Caco-2 (cell line): ENCODE measurements around the gene FGF8. TPM values are rescaled to one million over a fixed set of nuclear protein-coding genes. Genes with fewer than 3 reads are reported as not detected.

ENCODE experiments used
- BruUV-seq: library from RNA; stranded (reverse); fragments of 400-500 nt; replicated peaks from 2 replicates; lab custom pipeline; 2021; lab: Mats Ljungman, UMichigan
- CTCF ChIA-PET: fragments of 300-600 bp; sonication (Branson Sonifier 250); formaldehyde crosslinking; loops from one replicate; lab custom pipeline; 2022; ENCODE audit warnings: antibody characterized with exemption; lab: Charles Lee
- POLR2A ChIA-PET: fragments of 300-600 bp; sonication (Branson Sonifier 250); formaldehyde crosslinking; loops from one replicate; lab custom pipeline; 2022; ENCODE audit warnings: antibody characterized with exemption; lab: Charles Lee
- DNase-seq, 2 experiments: peaks; one replicate each; pipeline versions ENCODE4 v3.0.0 to v3.0.0-alpha.2; 2020 to 2022
- H3K27me3 ChIP-seq: replicated peaks from 2 replicates; pipeline ENCODE4 v1.6.0; 2011; ENCODE audit warnings: low read length; ENCODE audit not compliant: control insufficient read depth, insufficient read depth
- H3K36me3 ChIP-seq: 2 replicates; pipeline ENCODE4 v1.5.1; 2011; ENCODE audit warnings: low read length; ENCODE audit not compliant: control insufficient read depth, insufficient read depth
- H3K4me1 ChIP-seq: fragments of 250-450 bp; sonication (Bioruptor Pico); 2 replicates; pipeline ENCODE4 v1.5.1; 2020; ENCODE audit warnings: mild to moderate bottlenecking
- H3K4me3 ChIP-seq: 2 replicates; pipeline ENCODE4 v1.5.1; 2011; ENCODE audit warnings: low read depth, mild to moderate bottlenecking, control low read depth, low read length
- H3K9me3 ChIP-seq: fragments of 250-450 bp; sonication (Bioruptor Pico); 2 replicates; pipeline ENCODE4 v1.5.1; 2020; ENCODE audit warnings: mild to moderate bottlenecking, moderate library complexity
- H3K27ac Mint-ChIP-seq: one replicate; pipeline ENCODE4 v1.8.0; 2022; ENCODE audit warnings: mixed read lengths; ENCODE audit not compliant: unreplicated experiment
- H3K27me3 Mint-ChIP-seq: one replicate; pipeline ENCODE4 v1.8.0; 2022; ENCODE audit warnings: mixed read lengths; ENCODE audit not compliant: insufficient read depth, unreplicated experiment
- H3K36me3 Mint-ChIP-seq: one replicate; pipeline ENCODE4 v1.8.0; 2022; ENCODE audit warnings: mild to moderate bottlenecking, mixed read lengths; ENCODE audit not compliant: insufficient read depth, unreplicated experiment
- H3K4me1 Mint-ChIP-seq: one replicate; pipeline ENCODE4 v1.8.0; 2022; ENCODE audit warnings: low read depth, mixed read lengths; ENCODE audit not compliant: unreplicated experiment
- H3K4me3 Mint-ChIP-seq: one replicate; pipeline ENCODE4 v1.8.0; 2022; ENCODE audit warnings: mild to moderate bottlenecking, moderate library complexity, mixed read lengths; ENCODE audit not compliant: unreplicated experiment
- H3K9me3 Mint-ChIP-seq: one replicate; pipeline ENCODE4 v1.8.0; 2022; ENCODE audit warnings: mixed read lengths; ENCODE audit not compliant: unreplicated experiment
- CTCF ChIP-seq, 2 experiments: fragments of 200-600 bp in 1 of 2; IDR thresholded peaks; 1 replicate in 1 of 2; 2 replicates in 1 of 2; pipeline versions ENCODE4 v1.5.1 to v1.8.0; 2011 to 2022; ENCODE audit warnings: antibody characterized with exemption in 1 of 2, control low read depth in 1 of 2, inconsistent platforms in 1 of 2, low read depth in 1 of 2, low read length in 1 of 2, mild to moderate bottlenecking in 1 of 2, moderate library complexity in 1 of 2; ENCODE audit not compliant: insufficient read depth in 1 of 2, severe bottlenecking in 1 of 2, unreplicated experiment in 1 of 2
- intact Hi-C: fragments of 100-400 bp; cut with micrococcal nuclease; formaldehyde crosslinking; loops from one replicate; pipeline ENCODE4 v1.10.0; 2022; ENCODE audit not compliant: unreplicated experiment
- total RNA-seq: library from RNA; stranded (reverse); gene quantifications from 2 replicates; pipeline ENCODE4 v1.2.3, GENCODE V29; 2022

FGF8 gene
- total RNA-seq, 1 experiment from 2014 or later, result 0.68 TPM

- no peak overlapping the region for H3K27ac Mint-ChIP-seq
- intact Hi-C loops, result no loop called here
- H3K27me3 Mint-ChIP-seq, result peaks cover 10% of the 10 kb centered on the region
These were observed 6.3 kb downstream of the FGF8 start for GRCh38 chr10:101769541-101770180.

GRCh38 chr10:101768791-101769170 lies 7.1 kb downstream of the FGF8 start:
- Mint-ChIP-seq H3K36me3 (no peaks in the 10 kb centered on the region), H3K4me1 (no peaks in the 10 kb centered on the region), H3K27me3 (peaks cover 6% of the 10 kb centered on the region), H3K4me3 (no peak overlapping the region), H3K27ac (no peak overlapping the region), H3K9me3 (no peaks in the 10 kb centered on the region)
- no peaks in the 10 kb centered on the region for H3K36me3 ChIP-seq
- POLR2A ChIA-PET, result no interaction called here
- H3K4me1 ChIP-seq, result no peaks in the 10 kb centered on the region
- no peaks in the 10 kb centered on the region for H3K9me3 ChIP-seq
- CTCF ChIA-PET, result no interaction called here
- DNase-seq, result no peak
- BruUV-seq, result no TSS peak
- peaks cover 1% of the 10 kb centered on the region; the same call in 1 of the 2 replicates for H3K27me3 ChIP-seq
- H3K4me3 ChIP-seq, result no peak overlapping the region
- no peak for TF ChIP-seq CTCF (IDR thresholded peaks at IDR 0.05; ENCODE audit: insufficient read depth in 1 of 2, low read depth in 1 of 2, low read length in 1 of 2, severe bottlenecking in 1 of 2, unreplicated experiment in 1 of 2)
- intact Hi-C loops, result no loop called here

More at GRCh38 chr10:101769541-101770180, 6.3 kb downstream of the FGF8 start:
- H3K4me3 Mint-ChIP-seq, result no peak overlapping the region
- DNase-seq, result no peak
- no peak overlapping the region for H3K4me3 ChIP-seq
- no peak for TF ChIP-seq CTCF (IDR thresholded peaks at IDR 0.05; ENCODE audit: insufficient read depth in 1 of 2, low read depth in 1 of 2, low read length in 1 of 2, severe bottlenecking in 1 of 2, unreplicated experiment in 1 of 2)
- no peaks in the 10 kb centered on the region for H3K9me3 Mint-ChIP-seq
- no peaks in the 10 kb centered on the region for H3K36me3 Mint-ChIP-seq
- H3K27me3 ChIP-seq, result peaks cover 1% of the 10 kb centered on the region; the same call in 1 of the 2 replicates
- no peaks in the 10 kb centered on the region for H3K36me3 ChIP-seq
- H3K4me1 ChIP-seq, result no peaks in the 10 kb centered on the region
- no peaks in the 10 kb centered on the region for H3K4me1 Mint-ChIP-seq
- POLR2A ChIA-PET, result no interaction called here
- no TSS peak for BruUV-seq
- CTCF ChIA-PET, result interaction anchor here (0.7 kb wide), 1 partner anchor 282 kb away, joined by 3 read pairs; no protein-coding TSS in a partner anchor
- H3K9me3 ChIP-seq, result no peaks in the 10 kb centered on the region

GRCh38 chr10:101767966-101768790 lies 7.7 kb downstream of the FGF8 start:
- no peaks in the 10 kb centered on the region for H3K9me3 ChIP-seq
- CTCF ChIA-PET, result no interaction called here
- BruUV-seq, result no TSS peak
- no peak overlapping the region for H3K4me3 Mint-ChIP-seq
- H3K4me3 ChIP-seq, result no peak overlapping the region
- POLR2A ChIA-PET, result no interaction called here
- intact Hi-C loops, result no loop called here
- H3K36me3 ChIP-seq, result no peaks in the 10 kb centered on the region
- peaks cover 1% of the 10 kb centered on the region; the same call in 1 of the 2 replicates for H3K27me3 ChIP-seq
- no peaks in the 10 kb centered on the region for H3K9me3 Mint-ChIP-seq
- TF ChIP-seq CTCF (IDR thresholded peaks at IDR 0.05; ENCODE audit: insufficient read depth in 1 of 2, low read depth in 1 of 2, low read length in 1 of 2, severe bottlenecking in 1 of 2, unreplicated experiment in 1 of 2), result no peak
- H3K4me1 Mint-ChIP-seq, result no peaks in the 10 kb centered on the region
- no peak overlapping the region for H3K27ac Mint-ChIP-seq
- H3K4me1 ChIP-seq, result no peaks in the 10 kb centered on the region
- H3K36me3 Mint-ChIP-seq, result no peaks in the 10 kb centered on the region
- peak in 1 of 2 experiments; percentile 23 for DNase-seq
- peaks cover 6% of the 10 kb centered on the region for H3K27me3 Mint-ChIP-seq
